ENCODE data around the gene TLK1. TPM values are rescaled to one million over a fixed set of nuclear protein-coding genes. Genes with fewer than 3 reads are reported as not detected.

TLK1 gene
- polyA plus RNA-seq, 1 of the 3 experiments (the other 2 are of a cell fraction) = 4.8 TPM

DNA sequence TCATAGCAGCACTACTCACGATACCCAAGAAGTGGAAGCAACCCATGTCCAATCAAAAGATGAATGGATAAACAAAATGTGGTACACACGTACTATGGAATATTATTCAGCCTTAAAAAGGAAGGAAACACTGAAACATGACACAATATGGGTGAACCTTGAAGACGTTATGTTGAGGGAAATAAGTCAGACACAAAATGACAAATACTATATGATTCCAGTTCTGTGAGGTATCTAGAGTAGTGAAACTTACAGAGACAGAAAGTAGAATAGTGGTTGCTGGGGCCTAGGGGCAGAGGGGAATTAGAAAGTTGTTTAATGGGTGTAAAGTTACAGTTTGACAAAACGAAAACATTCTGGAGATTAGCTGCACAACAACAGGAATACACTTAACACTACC, 24.7 kb downstream of the TLK1 start:
- Histone ChIP-seq H3K36me3 (replicated peaks in 1 of 2; ENCODE audit: control insufficient read depth in 1 of 2, insufficient read depth in 2 of 2, low read length in 1 of 2) (peaks cover 0 to 9% of the 10 kb centered on the region in 2 experiments), H3K9ac (no peak overlapping the region), H2AFZ (ENCODE audit: low read depth) (no peak overlapping the region), H3K4me2 (no peak overlapping the region), H4K20me1 (ENCODE audit: insufficient read depth) (peaks cover 76% of the 10 kb centered on the region), H3K4me1 (ENCODE audit: control insufficient read depth in 1 of 2, insufficient read depth in 2 of 2, low read depth in 1 of 2, low read length in 1 of 2) (peaks cover 5 to 14% of the 10 kb centered on the region in 2 experiments; a peak in 3 of 4 replicates), H3K27me3 (ENCODE audit: insufficient read depth) (no peaks in the 10 kb centered on the region), H3F3A (replicated peaks; ENCODE audit: insufficient read depth) (peaks cover 9% of the 10 kb centered on the region), H3K27ac (ENCODE audit: low read depth in 2 of 2, low read length in 1 of 2) (no peak overlapping the region), H3K79me2 (ENCODE audit: insufficient read depth) (peaks cover 99% of the 10 kb centered on the region), H3K9me3 (no peaks in the 10 kb centered on the region), H3K4me3 (ENCODE audit: low read depth in 2 of 2, low read length in 1 of 2) (no peak overlapping the region), H3K9me2 (no peaks in the 10 kb centered on the region)
- POLR2A ChIA-PET = no interaction called here
- CTCF ChIA-PET = no interaction called here
- 94% methylated on average over 4 of the region's 4 CpGs for WGBS (ENCODE audit: low lambda C conversion rate)
- no peak for TF ChIP-seq REST (IDR thresholded peaks at IDR 0.05; ENCODE audit: low read depth, low read length)
- TF ChIP-seq RFX5 (IDR thresholded peaks at IDR 0.05; ENCODE audit: low read length) = no peak
- no peak for DNase-seq

DNA sequence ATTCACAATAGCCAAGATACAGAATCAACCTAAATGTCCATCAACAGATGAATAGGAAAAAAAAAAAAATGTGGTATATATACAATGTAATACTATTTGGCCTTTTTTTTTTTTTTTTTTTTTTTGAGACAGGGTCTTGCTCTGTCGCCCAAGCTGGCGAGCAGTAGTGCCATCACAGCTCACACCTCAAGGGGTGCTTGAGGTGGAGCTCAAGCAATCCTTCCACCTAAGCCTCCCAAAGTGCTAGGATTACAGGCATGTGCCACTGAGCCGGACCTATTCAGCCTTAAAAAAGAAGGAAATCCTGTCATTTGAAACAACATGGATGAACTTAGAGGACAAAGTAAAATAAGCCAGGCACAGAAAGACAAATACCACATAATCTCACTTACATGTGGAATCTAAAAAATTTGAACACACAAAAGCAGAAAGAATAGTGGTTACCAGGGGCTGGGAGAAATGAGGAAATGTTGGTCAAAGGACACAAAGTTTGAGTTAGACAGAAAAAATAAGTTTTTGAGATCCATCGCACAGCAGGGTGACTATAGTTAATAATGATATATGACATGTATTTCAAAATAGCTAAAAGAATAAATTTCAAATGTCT, 26.0 kb downstream of the TLK1 start:
- WGBS (ENCODE audit: low lambda C conversion rate) = 97% methylated on average over 4 of the region's 4 CpGs
- no peak for DNase-seq
- Histone ChIP-seq H3K27ac (ENCODE audit: low read depth in 2 of 2, low read length in 1 of 2) (no peak overlapping the region), H3K27me3 (ENCODE audit: insufficient read depth) (no peaks in the 10 kb centered on the region), H3K4me1 (ENCODE audit: control insufficient read depth in 1 of 2, insufficient read depth in 2 of 2, low read depth in 1 of 2, low read length in 1 of 2) (peaks cover 2 to 14% of the 10 kb centered on the region in 2 experiments; a peak in 3 of 4 replicates), H3K9me3 (no peaks in the 10 kb centered on the region), H3F3A (replicated peaks; ENCODE audit: insufficient read depth) (peaks cover 10% of the 10 kb centered on the region), H3K4me2 (no peak overlapping the region), H3K9me2 (no peaks in the 10 kb centered on the region), H4K20me1 (ENCODE audit: insufficient read depth) (peaks cover 69% of the 10 kb centered on the region), H2AFZ (ENCODE audit: low read depth) (no peak overlapping the region), H3K9ac (no peak overlapping the region), H3K36me3 (replicated peaks in 1 of 2; ENCODE audit: control insufficient read depth in 1 of 2, insufficient read depth in 2 of 2, low read length in 1 of 2) (peaks cover 0 to 9% of the 10 kb centered on the region in 2 experiments), H3K4me3 (ENCODE audit: low read depth in 2 of 2, low read length in 1 of 2) (no peak overlapping the region), H3K79me2 (ENCODE audit: insufficient read depth) (peaks cover 99% of the 10 kb centered on the region)
- CTCF ChIA-PET = interaction anchor here (0.6 kb wide), 1 partner anchor 35 kb away, joined by 3 read pairs; no protein-coding TSS in a partner anchor
- POLR2A ChIA-PET = no interaction called here
- TF ChIP-seq EP300 (IDR thresholded peaks at IDR 0.05; ENCODE audit: borderline replicate concordance in 1 of 2, low read depth in 1 of 2, low read length in 1 of 2) (no peak), FOXM1 (IDR thresholded peaks at IDR 0.05; ENCODE audit: low read depth) (no peak), CHD2 (IDR thresholded peaks at IDR 0.05; ENCODE audit: low read length, partially characterized antibody) (no peak), MXI1 (IDR thresholded peaks at IDR 0.05; ENCODE audit: low read depth, low read length) (no peak), TEAD4 (IDR thresholded peaks at IDR 0.05; ENCODE audit: borderline replicate concordance, insufficient read depth) (no peak), EZH2phosphoT487 (IDR thresholded peaks at IDR 0.05; ENCODE audit: borderline replicate concordance, low read depth) (no peak), YY1 (IDR thresholded peaks at IDR 0.05; ENCODE audit: low read depth) (no peak), GATA2 (CRISPR knock-in tag; IDR thresholded peaks at IDR 0.05) (no peak), RFX5 (IDR thresholded peaks at IDR 0.05; ENCODE audit: low read length) (no peak), RXRA (IDR thresholded peaks at IDR 0.05; ENCODE audit: borderline replicate concordance, low read depth) (no peak), MAX (IDR thresholded peaks at IDR 0.05; ENCODE audit: low read depth) (no peak), JUND (IDR thresholded peaks at IDR 0.05) (no peak), FOXJ3 (CRISPR knock-in tag; IDR thresholded peaks at IDR 0.05) (no peak)
- TF ChIP-seq, protein P1, sequence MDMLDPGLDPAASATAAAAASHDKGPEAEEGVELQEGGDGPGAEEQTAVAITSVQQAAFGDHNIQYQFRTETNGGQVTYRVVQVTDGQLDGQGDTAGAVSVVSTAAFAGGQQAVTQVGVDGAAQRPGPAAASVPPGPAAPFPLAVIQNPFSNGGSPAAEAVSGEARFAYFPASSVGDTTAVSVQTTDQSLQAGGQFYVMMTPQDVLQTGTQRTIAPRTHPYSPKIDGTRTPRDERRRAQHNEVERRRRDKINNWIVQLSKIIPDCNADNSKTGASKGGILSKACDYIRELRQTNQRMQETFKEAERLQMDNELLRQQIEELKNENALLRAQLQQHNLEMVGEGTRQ (IDR thresholded peaks at IDR 0.05; ENCODE audit: borderline replicate concordance, low read depth, low read length) = no peak
- TF ChIP-seq, protein P2, sequence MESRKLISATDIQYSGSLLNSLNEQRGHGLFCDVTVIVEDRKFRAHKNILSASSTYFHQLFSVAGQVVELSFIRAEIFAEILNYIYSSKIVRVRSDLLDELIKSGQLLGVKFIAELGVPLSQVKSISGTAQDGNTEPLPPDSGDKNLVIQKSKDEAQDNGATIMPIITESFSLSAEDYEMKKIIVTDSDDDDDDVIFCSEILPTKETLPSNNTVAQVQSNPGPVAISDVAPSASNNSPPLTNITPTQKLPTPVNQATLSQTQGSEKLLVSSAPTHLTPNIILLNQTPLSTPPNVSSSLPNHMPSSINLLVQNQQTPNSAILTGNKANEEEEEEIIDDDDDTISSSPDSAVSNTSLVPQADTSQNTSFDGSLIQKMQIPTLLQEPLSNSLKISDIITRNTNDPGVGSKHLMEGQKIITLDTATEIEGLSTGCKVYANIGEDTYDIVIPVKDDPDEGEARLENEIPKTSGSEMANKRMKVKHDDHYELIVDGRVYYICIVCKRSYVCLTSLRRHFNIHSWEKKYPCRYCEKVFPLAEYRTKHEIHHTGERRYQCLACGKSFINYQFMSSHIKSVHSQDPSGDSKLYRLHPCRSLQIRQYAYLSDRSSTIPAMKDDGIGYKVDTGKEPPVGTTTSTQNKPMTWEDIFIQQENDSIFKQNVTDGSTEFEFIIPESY (IDR thresholded peaks at IDR 0.05; ENCODE audit: borderline replicate concordance, low read depth) = no peak
- TF ChIP-seq, protein P3, sequence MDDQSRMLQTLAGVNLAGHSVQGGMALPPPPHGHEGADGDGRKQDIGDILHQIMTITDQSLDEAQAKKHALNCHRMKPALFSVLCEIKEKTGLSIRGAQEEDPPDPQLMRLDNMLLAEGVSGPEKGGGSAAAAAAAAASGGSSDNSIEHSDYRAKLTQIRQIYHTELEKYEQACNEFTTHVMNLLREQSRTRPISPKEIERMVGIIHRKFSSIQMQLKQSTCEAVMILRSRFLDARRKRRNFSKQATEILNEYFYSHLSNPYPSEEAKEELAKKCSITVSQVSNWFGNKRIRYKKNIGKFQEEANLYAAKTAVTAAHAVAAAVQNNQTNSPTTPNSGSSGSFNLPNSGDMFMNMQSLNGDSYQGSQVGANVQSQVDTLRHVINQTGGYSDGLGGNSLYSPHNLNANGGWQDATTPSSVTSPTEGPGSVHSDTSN (IDR thresholded peaks at IDR 0.05) = no peak
